GM08714 (cell line): ENCODE measurements around the gene MYO19.
"Not testable (repeated sequence)": the region's sequence is repeated elsewhere in the genome, so short reads cannot be mapped to it uniquely, and the experiment has no call there.

Source experiments
- H3K4me3 ChIP-seq: fragments of 200-500 bp; sonication (Bioruptor generic); 2 replicates; pipeline ENCODE4 v1.5.1; 2014; ENCODE audit warnings: mild to moderate bottlenecking, low read length, inconsistent platforms
- ZNF274 ChIP-seq: IDR thresholded peaks from 2 replicates; pipeline ENCODE4 v1.6.1; 2012; ENCODE audit warnings: mild to moderate bottlenecking, low read depth, low read length

MYO19 gene

DNA sequence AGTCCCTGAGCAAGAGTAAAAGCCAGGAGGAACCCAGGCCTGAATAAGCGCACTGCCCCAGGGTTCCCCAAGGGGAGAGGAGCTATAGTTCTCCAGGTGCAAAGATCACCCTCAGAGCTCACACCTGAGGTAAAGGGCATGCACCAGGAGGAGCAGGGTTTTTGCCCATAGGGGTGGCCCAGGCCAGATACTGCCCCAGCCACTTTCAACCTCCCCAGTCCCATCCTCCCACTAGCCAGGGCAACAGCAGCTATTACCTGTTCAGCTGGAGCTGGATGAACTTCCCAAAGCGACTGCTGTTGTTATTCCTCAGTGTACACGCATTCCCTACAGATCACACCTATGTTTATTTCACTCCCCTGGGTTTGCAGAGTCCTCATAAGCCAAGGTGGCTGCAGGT is 19.8 kb downstream of the MYO19 start:
- TF ChIP-seq ZNF274, result no peak

DNA sequence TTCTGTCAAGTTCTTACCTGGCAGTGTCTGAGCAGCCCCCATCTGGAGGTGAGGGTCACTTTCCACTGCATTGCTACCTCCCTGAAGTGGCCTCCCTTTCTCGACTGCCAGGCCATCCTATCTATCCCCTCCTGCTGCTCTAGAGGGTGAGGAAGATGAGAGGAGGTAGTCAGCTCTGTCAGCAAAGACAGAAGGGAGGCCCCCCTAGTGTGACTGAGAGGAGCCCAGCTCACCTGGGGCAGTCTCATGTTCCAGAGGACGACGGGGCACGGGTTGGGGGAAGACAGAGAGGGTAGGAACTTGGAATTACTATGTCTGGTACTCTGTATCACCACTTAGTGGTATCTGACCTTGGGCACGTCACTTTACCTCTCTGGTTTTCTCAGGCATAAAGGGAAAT is 22.0 kb downstream of the MYO19 start:
- H3K4me3 ChIP-seq, result no peak overlapping the region
- TF ChIP-seq ZNF274, result no peak

More for the DNA sequence above, 19.8 kb downstream of the MYO19 start:
- no peak overlapping the region for H3K4me3 ChIP-seq

DNA sequence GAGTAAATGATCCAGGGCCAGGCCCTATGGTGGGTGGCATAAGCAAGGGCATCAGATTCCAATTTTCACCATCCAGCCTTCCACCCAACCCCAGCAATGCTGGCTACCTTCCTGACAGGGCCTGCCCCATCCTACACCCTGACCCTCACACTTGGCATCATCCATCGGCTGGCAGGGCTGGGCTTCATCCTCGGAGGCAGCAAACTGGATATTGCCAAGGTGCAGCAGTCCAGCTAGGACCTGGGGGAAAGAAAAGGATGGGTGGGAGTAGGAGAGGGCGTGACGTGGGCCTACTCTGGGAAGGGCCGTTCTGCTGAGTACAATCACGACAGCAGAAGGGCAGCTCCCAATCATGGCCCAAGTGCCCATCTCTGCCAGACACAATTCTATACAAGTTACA is 23.5 kb downstream of the MYO19 start:
- H3K4me3 ChIP-seq, result no peak overlapping the region
- TF ChIP-seq ZNF274, result no peak

DNA sequence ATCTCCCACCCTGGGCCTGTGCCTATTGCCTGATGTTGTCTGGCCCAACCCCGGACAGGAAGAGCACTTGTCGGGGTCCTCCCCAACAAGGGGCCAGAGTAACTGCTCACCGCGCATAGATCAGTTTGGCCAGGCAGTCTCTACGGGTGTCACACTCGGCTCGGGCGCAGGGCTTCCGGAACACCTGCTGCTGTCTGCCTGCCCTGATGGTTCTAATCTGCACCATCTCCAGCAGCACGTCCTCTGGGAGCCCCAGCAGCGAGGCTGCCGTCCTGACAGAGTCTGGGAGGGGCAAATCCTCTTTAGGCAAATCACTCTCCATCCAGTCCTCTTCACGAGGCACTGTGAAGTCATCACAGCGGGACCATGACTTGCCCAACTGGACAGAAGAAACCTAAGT is 24.0 kb downstream of the MYO19 start:
- TF ChIP-seq ZNF274, result no peak
- H3K4me3 ChIP-seq, result no peak overlapping the region

DNA sequence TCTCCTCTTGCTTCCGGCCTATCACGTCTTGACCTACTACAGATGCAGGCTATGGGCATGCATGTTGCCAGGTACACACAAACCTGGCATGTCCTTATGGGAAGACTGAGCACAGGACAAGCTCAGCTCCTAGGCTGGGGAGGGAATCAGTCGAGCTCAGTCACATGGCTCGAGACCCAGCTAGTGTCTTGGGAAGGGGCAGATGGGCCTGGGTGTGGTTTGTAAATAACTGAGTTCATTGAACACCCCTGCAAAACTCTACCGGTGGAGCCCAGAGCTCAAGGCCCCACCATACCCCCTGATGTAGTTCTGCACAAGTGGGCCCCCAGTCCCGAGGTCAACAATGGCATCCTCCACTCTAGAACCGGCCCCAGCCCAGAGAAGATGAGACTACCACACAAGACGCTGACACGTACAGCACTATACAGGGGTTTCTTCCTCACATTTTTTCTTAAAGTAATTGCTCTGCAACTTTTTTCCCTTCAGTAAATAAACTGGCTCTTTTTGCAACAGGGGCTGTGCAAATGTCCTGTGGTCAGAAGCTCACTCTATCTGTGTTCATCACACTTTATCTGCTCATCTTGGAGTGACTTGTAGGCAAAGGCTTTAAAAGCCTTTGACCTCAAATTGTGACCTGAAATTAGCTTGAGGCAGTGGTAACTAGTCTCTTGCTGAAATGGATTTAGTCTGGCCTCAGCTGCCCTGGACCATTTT is 25.2 kb downstream of the MYO19 start:
- TF ChIP-seq ZNF274, result no peak
- H3K4me3 ChIP-seq, result no peak overlapping the region

DNA sequence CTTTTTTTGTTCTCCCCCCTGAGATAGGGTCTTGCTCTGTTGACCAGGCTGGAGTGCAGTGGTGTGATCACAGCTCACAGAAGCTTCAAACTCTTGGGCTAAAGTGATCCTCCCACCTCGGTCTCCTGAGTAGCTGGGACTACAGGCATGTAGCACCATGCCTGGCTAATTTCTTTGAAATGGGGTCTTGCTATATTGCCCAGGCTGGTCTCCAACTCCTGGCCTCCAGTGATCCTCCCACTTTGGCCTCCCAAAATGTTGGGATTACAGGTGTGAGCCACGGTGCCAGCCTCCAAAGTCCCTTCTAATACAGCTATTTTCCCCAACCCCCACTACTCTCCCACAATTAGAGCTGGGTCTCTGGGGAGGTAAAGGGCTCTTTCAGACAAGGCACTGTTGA is 26.2 kb downstream of the MYO19 start:
- H3K4me3 ChIP-seq, result not testable (repeated sequence)

DNA sequence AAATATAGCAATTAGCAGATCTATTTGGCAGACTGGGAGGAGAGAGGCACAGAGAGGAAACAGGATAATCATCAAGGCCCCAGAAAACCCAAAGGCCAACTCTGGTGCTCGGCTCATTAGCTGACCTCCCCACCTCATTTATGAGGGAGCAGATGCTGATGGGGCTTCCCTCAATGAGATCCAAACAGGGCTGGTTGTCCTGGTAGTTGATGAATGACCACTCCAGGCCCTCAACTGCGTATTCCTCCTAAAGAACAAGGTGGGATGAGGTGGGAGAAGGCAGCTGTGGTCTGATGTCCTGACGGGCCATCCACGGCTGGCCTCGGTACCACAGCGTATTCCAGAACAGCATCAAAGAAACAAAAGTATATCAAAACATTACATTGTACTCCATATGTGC is 27.4 kb downstream of the MYO19 start:
- no peak for TF ChIP-seq ZNF274

DNA sequence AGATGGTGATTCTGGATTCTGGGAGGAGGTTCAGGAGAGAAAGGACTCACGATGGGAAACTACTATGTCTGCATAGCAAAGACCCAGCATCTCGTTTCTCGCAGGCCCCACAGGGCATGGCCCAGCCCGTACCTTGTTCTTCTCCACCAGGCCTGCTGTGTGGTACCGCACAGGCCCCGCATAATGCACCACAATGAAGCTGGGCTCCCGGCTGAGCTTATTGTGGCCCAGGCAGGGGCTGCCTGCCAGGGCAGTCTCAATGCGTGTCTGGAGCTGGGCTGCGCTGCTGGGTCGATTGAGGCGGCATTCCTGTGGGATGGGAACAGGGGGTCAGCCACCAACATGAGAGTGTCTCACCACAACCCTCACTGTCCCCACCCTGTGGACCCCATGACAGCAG is 27.8 kb downstream of the MYO19 start:
- no peak for TF ChIP-seq ZNF274
- H3K4me3 ChIP-seq, result no peak overlapping the region

More for the DNA sequence above, 27.4 kb downstream of the MYO19 start:
- H3K4me3 ChIP-seq, result no peak overlapping the region

DNA sequence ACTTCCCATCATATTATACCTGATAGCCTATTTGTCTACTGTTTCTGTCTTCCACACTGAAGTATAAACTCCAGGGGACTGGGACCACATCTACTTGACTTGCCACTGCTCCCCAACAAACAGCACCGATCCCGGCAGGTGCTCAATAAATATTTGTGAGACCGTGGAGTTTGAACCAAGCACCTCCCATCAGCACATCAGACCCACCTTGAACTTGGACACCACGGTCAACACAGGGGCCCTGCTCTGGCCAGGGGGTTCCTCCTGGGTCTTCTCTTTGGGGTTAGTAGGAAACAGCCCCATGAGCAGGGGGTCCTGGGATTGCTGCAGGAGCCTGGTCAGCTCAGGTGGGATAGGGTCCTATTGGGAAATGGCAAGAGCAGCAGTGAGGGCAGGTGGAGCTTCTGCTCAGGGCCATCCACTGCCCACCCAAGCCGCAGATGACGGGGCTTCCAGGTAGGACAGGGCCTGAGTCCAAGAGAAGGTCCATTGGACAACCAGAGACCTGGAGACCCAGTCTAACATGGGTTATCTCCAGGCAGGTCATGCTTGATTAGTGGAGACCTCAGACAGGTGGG is 28.3 kb downstream of the MYO19 start:
- TF ChIP-seq ZNF274, result no peak
- no peak overlapping the region for H3K4me3 ChIP-seq

DNA sequence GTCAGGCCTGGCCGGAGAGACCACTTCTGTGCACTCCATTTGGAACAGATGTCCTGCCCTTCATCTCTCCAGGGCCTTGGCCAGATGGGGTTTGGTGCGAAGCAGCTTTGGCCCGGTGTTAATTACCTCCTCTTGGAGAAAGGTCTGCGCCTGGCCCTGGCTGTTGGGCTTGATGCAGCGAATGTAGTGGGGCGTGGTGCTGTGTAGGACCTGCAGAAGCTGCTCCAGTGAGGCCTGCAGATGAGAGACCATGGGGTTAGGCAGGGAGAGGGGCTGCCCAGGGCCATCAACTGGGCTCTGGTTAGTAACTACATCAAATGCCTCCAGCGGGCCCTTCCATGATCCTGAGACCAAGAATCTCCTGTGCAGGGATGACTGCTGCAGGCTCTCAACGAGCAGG is 29.5 kb downstream of the MYO19 start:
- no peak overlapping the region for H3K4me3 ChIP-seq
- TF ChIP-seq ZNF274, result no peak

DNA sequence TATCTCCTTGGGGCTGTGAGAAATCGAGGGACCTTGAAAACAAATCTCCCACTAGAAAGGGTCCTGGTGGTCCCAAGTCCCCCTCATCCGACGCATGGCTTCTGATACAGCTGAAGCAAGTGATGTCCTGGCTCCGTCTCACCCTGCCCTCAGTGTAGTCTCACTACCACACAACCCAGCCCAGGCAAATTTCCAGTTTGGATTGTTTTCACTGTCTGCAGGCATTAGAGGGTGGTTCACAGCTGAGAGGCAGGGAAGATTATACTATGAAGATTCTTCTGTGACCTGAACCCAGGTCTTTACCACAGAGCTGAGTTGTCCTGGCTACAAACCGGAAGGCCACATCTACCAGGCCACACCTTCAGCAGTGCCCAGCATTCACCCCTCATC is 30.5 kb downstream of the MYO19 start:
- TF ChIP-seq ZNF274, result no peak
- no peak overlapping the region for H3K4me3 ChIP-seq

DNA sequence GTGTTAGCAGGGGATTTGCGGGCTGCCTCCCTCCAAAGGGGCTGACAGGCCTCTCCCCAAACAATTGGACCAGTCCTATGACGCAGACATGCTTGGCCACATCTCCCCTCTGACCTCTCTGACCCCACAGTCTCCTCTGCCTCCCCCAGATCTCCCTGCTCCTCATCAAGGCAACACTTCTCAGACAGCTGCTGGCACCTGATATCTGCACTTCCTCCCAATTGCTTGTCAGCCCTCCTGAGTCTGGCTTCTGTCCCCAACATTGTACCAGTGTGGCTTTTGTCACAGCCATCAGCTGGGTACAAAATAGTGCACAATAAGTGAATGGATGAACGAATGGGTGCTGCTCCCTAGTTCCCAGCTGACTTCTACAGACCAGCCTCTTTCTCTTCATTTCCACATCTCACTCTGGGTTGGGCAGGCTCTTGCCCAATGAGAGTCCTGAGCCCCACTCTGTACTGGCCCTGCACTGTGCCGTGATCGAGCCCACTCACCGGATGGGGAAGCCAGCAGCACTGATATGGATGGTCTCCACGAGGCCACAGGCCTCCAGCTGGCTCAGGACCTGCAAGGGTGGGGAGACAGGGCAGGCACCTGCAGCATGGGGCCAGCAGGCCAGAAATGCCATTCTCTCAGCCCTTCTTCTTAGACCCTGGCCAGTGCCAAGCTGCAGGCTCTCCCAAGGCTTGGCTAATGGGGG is 31.1 kb downstream of the MYO19 start:
- H3K4me3 ChIP-seq, result no peak overlapping the region
- no peak for TF ChIP-seq ZNF274

DNA sequence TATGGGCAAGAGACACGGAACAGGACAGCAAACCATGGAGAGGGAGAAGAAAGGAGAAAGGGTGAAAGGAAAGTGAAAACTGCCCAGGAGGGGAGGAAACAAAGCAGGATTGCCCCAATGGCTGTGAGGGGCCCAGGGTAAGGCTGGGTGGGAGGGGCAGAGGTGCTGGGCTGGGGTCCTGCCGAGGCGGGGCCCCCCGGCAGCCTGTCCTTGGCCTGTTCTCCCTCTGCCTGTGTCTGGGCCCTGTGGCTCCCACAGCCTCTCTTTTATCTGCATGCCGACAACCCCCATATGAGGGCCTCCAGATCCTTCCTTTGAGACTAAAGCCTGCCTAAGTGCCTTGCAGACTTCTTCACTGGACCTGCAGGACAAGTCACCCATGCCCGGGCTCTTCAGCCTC is 32.7 kb downstream of the MYO19 start:
- H3K4me3 ChIP-seq, result no peak overlapping the region
- no peak for TF ChIP-seq ZNF274

DNA sequence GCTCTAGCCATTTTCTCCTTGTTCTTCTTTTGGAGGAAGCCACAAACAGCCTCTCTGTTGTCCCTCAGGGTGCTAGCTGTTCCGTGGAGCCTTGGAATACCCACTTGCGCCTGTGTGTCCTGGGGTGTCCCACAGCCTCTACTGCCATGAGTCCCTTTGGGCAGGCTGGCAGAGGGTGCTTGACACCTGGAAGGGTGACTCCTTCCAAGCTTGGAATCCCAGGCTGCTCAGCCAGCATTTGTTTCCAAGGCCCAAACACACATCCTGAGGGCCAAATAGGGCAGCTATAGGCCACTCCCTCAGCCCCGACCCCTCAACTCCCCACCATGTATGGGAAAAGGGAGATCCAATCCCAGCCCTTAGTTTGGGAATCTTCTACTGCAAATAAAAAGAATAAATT is 33.3 kb downstream of the MYO19 start:
- no peak overlapping the region for H3K4me3 ChIP-seq
- TF ChIP-seq ZNF274, result no peak

DNA sequence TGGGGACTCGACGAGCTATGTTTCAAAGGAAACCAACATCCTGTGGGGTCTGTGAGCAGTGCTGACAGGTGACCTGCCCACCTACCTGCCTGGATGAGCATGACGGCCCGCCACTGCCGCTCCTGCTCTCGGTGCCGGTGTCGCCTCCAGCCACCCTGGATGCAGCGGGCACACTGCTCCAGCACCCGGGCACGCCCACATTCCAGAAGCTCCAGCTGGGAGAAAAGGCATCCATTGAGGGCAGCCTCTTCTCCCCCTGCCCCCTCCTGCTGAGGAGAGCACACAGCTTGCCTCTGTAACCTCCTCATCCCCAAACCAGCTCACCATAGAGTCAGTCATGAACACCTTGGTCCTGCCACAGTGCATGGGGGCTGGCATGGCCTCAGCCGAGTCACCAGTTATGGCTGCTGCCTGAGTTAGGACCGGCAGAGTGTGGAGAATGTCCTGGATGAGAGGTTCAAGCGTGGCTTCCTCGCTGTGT is 33.9 kb downstream of the MYO19 start:
- H3K4me3 ChIP-seq, result no peak overlapping the region
- TF ChIP-seq ZNF274, result no peak

DNA sequence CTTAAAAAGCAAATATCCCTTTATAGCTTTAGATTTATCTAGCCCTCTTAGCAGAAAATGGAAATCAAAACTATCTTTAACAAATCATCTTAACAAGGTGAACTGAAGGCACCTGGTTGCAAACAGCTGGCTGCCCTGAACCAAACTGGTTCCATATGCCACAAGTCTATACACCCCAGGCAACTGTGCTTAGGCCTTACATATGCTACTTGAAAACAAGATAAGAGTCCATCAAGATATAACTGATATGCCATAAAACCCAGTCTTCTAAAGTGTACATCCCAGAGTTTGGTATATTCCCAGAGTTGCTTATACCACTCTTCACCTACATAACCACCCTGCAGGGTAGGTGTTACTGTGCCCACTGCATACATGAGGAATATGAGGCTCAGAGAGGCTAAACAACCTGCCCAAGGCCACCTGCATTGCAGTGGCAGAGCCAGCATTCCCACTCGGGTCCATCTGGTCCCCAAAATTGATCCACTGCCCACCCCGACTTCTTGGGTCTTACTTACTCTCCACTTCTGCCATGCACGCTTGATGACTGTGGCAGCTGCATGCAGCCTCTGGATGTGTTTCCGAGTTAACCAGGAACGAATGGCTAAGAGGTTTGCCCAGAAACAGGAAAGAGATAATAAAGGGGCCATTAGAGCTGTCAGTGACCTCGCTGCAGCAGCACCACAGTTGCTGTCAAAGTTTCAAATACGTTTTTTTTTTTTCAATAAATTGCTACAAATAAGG is 35.9 kb downstream of the MYO19 start:
- no peak overlapping the region for H3K4me3 ChIP-seq
- no peak for TF ChIP-seq ZNF274
